K562 (cell line): Measurements from ENCODE around the gene PFAS. TPM values are rescaled to one million over a fixed set of nuclear protein-coding genes. Genes with fewer than 3 reads are reported as not detected.

ENCODE experiments used
- ETV1 ChIP-seq: fragments of 450-650 bp; conservative IDR thresholded peaks from 2 replicates; pipeline ENCODE4 v1.6.1; 2016; ENCODE audit warnings: missing genetic modification characterization, control low read depth, low read depth, missing compliant biosample characterization
- NR0B1 ChIP-seq: fragments of 450-650 bp; IDR thresholded peaks from one replicate; pipeline ENCODE4 v1.6.1; 2018; ENCODE audit warnings: mild to moderate bottlenecking, moderate library complexity; ENCODE audit not compliant: partially characterized antibody
- RFX5 ChIP-seq: IDR thresholded peaks from 2 replicates; pipeline ENCODE4 v1.6.1; 2011; ENCODE audit warnings: low read depth, mild to moderate bottlenecking, improper control_type of control experiment, low read length
- SIRT6 ChIP-seq: IDR thresholded peaks from one replicate; pipeline ENCODE4 v1.6.1; 2012; ENCODE audit warnings: low read depth, mild to moderate bottlenecking, control low read depth, inconsistent platforms, low read length, moderate library complexity
- TEAD1 ChIP-seq, 2 experiments: fragments of 450-650 bp in 1 of 2; sonication (generic) in 1 of 2; formaldehyde crosslinking; IDR thresholded peaks; 2 replicates each; pipeline versions ENCODE4 v1.4.0 to v1.8.0; 2020 to 2022; ENCODE audit warnings: mild to moderate bottlenecking in 2 of 2, missing genetic modification reagents in 1 of 2
- TOE1 ChIP-seq, 2 experiments: fragments of 450-650 bp in 1 of 2; sonication (generic) in 1 of 2; formaldehyde crosslinking in 1 of 2; IDR thresholded peaks; 2 replicates each; pipeline versions ENCODE4 v1.7.1 to v1.8.0; 2016 to 2022; ENCODE audit warnings: borderline replicate concordance in 2 of 2, mild to moderate bottlenecking in 2 of 2, antibody characterized with exemption in 1 of 2, inconsistent platforms in 1 of 2, low read depth in 1 of 2, missing genetic modification reagents in 1 of 2, moderate library complexity in 1 of 2
- ZBTB2 ChIP-seq: fragments of 450-650 bp; IDR thresholded peaks from 2 replicates; pipeline ENCODE4 v1.6.1; 2016; ENCODE audit warnings: antibody characterized with exemption
- ZNF146 ChIP-seq: IDR thresholded peaks from one replicate; pipeline ENCODE4 v1.6.1; 2018; ENCODE audit warnings: missing compliant biosample characterization; ENCODE audit not compliant: unreplicated experiment
- polyA plus RNA-seq, 8 experiments: library from polyadenylated mRNA; depleted of rRNA in 4 of 8; stranded (reverse) in 5 of 8; unstranded in 3 of 8; fragments of >200 nt; fragmentation: Nextera tagmentation in 2 of 8; fragmentation: Illumina TruSeq in 1 of 8; extraction: Ambion mirVana in 2 of 8; extraction: Trizol in 1 of 8; gene quantifications; 2 replicates each; pipeline versions ENCODE4 v1.2.1 to v1.2.3, GENCODE V29; 2011 to 2014; ENCODE audit warnings: inconsistent platforms in 1 of 8, missing spikeins in 1 of 8
- total RNA-seq, 7 experiments: library from RNA; depleted of rRNA in 6 of 7; stranded (reverse); fragments of >200 nt in 6 of 7; fragmentation: Illumina TruSeq in 2 of 7; extraction: Trizol in 2 of 7; gene quantifications; 2 replicates each; pipeline versions ENCODE4 v1.2.1 to v1.2.3, GENCODE V29; 2011 to 2021; ENCODE audit warnings: low replicate concordance in 1 of 7

Gene PFAS
- total and polyA plus RNA-seq, 9 of the 15 experiments (the other 6 are each of a cell fraction or from before 2014, with no cell fraction given), result 11.6 to 131 (median 43.9) TPM

GRCh38 chr17:8222630-8223355 is 26.3 kb upstream of the PFAS start (continued):
- no peak for TF ChIP-seq ZBTB2
- no peak; the same call in 1 of the 2 replicates for TF ChIP-seq TOE1 (IDR thresholded peaks at IDR 0.05; ENCODE audit: borderline replicate concordance)
- TF ChIP-seq TOE1 (CRISPR knock-in tag; IDR thresholded peaks at IDR 0.05; ENCODE audit: borderline replicate concordance, low read depth), result no peak
- peak in 1 of 2 experiments; percentile 83; a peak in 2 of 4 replicates for TF ChIP-seq TEAD1 (CRISPR knock-in tag; IDR thresholded peaks at IDR 0.05)
- TF ChIP-seq ZNF146 (CRISPR knock-in tag), result no peak
- peak; percentile 23; the same call in 1 of the 2 replicates for TF ChIP-seq RFX5
- no peak for TF ChIP-seq ETV1 (tag)
- no peak for TF ChIP-seq SIRT6
- TF ChIP-seq NR0B1, result no peak
